HG03159 (cell line): ENCODE measurements around the gene FBXL20.

ENCODE experiments used
- ATAC-seq: cut with Tn5 transposase; IDR thresholded peaks from one replicate; pipeline ENCODE4 v1.9.1; 2021; ENCODE audit warnings: mild to moderate bottlenecking, moderate library complexity; ENCODE audit not compliant: unreplicated experiment

FBXL20 gene

GRCh38 chr17:39229274-39229913, 172.0 kb downstream of the FBXL20 start:
- ATAC-seq, result no peak

DNA sequence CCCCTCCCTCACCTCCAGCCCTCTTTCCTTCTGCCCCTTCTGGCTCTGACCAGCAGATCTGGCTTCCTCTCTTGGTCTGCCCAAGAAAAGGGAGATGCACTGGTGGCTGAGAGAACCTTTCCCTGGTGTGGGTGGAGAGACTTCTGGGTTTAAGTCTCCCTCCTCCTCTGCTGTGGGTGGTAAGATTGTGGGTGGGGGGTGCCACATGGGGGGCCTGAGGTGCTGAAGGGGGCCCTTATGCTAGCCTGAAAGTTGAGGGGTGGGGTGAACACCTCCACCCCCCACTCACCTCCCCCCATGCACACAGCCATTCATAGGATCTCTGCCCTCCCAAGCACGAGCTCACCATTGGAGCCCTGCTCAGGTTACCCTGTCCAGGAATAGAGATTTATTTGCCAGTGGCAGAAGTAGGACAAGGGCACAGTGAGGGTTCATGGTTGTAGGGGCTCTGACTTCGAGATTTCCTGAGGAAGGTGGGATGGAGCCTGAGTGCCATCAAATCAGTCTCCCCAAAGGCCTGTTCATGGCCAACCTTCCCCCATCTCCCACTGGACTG, 174.0 kb downstream of the FBXL20 start:
- ATAC-seq, result no peak

DNA sequence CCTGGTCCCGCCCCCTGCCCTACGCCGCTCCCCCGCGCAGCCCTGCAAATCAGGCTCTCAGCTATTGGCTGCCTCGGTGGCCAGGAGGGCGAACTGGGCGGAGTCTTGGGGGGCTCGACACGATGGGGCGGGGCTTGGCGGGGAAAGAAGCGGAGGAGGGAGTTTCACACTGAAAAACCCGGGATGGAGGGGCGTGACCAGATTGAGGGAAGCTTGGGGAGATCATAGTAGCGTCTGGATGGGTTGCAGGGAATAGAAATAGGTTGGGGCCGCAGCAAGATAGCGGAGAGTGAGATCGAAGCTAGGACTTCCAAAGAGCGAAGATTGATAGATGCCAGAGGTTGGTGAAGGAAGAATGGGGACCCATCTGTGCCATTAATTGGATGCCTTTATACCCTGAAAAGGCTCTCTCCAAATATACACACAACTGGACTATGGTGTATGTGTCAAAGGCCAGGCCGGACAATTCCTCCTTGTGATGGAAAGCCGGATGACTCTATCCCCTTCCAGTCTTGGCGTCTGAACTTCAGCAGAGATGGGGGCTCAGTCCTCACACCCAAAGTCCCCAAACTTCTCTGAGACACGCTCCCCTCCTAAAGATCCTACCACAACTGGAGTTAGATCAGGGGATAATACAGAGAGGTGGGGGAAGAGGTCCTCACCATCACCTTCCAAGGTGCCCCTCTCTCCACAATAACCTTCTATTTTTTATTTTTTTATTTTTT, 175.3 kb downstream of the FBXL20 start:
- ATAC-seq, result no peak

DNA sequence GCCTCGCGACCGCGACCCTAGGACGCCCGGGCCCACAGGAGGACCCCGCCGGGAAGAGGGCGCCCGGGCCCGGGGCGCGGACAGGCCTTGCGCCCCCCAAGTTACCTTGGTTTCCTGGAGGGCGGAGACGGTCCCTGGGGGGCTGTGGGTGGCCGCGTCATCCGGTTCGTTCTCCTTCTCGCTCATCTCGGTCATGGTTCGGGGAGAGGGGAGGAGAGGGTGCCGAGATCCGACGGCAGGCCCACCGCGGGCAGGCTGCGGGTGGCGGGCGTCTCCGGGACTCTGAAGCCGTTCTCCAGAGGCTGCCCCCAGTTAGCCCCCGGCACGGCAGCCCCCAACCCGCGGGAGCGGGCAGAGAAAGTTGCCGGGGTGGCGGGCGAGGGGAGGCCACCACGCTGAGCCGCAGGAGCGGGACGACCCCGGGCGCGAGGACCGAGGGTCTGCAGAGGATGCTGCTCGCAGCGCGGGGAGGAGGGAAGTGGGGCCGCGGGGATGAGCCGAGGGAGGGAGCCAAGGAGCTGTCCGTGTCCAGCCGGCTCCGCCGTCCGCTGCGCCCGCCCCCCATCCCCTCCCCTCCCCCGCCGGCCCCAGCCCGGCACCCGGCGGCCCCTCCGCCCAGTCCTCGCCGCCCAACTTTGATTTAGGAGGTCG, 176.0 kb downstream of the FBXL20 start, which contains the start of gene STAC2:
TSS of gene STAC2 (minus strand) at position 638 of the 651 bp plus-strand sequence. CDS start at position 195, 443 bp downstream.
- no peak for ATAC-seq

GRCh38 chr17:39224778-39225307, 176.6 kb downstream of the FBXL20 start:
- no peak for ATAC-seq

GRCh38 chr17:39223907-39224777, 177.3 kb downstream of the FBXL20 start:
- ATAC-seq, result no peak

DNA sequence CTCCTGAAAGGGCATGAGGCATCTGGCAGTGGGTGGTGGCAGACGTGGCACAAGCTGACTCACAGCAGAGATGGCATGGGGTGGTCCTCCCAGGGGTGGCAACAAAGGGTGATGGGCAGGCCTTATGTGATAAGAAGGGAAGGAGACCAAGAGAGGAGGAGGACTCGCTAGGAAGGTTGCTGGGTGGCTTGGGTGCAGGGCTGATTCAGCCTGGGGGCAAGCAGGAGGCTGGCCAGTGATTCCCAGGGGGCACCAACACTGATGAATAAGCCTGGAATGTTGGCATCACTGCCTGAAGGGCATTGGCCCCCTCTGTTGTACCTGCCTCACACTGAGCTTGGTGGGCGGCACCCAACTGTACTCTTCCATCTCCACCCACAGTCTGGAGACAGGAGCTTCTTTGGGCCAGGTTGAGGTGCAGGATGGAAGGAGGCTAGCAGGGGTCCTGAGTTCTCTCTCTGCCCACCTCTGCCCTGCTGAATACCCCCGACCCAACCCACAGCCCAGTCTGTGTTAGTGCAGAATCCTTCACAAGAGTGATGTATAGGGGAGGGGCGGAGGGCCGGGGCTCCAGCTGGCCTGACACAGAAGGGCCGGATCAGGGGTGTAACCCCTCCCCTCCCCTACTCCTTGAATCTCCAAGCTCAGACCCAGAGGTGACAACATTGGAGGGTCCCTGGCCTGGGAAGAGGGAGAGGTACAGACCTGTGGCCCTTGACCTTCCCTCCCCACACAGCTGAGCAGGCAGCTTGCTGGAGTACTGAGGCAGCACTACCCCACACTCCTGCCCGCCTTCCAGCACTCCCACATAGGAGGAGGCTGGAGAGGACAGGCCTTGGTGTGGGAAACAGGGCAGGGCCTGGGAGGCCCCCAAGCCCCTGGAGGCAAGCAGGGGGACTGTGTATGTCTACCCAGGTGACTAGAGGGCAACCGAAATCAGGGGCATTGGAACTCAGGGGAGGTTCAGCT, 178.3 kb downstream of the FBXL20 start:
- ATAC-seq, result no peak

DNA sequence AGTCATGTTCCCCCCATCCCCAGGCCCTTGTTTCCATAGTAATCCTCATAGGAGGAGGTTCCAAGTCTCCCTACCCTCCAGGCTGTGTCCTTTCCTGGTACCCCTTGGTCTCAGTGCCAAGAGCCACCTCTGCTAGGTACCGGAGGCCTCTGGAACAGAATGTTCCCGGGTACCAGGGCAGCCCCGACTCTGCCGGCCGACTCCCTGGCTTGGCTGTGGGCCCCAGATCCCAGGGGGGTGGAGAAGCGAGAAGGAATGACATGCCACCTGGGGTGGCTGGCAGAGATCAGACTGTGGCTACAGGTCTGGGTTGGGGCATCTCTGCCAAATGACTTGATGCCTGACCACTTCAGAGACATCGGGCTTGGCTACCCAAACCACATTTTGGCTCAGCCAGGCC, 179.3 kb downstream of the FBXL20 start:
- ATAC-seq, result no peak

DNA sequence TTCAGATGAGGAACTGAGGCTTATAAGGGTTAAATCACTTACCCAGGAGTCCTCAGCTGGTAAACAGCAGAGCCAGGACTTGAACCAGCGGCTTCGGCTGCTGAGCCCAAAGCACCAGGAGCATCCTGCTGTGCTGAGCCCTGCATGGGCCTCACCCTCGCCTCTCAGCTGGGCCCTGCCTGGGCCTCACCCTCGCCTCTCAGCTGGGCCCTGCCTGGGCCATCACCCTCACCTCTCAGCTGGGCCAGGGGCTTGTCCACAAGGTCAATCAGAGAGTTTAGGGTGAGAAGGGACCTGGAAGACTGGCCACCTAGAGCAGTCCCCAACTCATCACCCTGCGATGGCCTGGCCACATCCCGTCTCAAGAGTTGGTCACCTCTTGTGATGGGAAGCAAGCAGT, 179.9 kb downstream of the FBXL20 start:
- ATAC-seq, result no peak

DNA sequence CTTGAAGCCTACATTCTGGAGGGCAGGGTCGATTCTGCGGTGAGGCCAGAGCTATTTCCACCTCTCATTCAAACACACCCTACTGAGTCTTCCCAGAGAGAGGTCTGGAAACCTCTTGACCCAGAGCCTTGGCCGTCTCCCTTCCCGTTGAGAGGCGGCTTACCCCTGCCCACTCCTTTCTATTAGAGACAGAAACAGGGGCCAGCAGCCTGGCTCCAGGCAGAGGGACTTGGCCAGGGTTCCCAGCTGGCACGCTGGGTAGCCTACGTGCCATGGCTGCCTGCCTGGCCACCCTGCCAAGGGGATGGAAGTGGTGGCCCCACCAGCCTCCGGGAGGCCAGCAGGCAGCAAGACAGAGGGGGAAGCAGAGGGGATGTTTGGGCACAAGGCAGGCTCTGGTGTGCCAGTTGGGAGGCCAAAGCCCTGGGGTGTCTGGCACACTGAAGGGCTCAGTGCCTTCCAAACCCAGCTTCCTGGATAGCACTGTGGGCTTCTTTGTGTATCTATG, 181.7 kb downstream of the FBXL20 start:
- no peak for ATAC-seq

GRCh38 chr17:39218906-39219305, 182.5 kb downstream of the FBXL20 start:
- ATAC-seq, result no peak

DNA sequence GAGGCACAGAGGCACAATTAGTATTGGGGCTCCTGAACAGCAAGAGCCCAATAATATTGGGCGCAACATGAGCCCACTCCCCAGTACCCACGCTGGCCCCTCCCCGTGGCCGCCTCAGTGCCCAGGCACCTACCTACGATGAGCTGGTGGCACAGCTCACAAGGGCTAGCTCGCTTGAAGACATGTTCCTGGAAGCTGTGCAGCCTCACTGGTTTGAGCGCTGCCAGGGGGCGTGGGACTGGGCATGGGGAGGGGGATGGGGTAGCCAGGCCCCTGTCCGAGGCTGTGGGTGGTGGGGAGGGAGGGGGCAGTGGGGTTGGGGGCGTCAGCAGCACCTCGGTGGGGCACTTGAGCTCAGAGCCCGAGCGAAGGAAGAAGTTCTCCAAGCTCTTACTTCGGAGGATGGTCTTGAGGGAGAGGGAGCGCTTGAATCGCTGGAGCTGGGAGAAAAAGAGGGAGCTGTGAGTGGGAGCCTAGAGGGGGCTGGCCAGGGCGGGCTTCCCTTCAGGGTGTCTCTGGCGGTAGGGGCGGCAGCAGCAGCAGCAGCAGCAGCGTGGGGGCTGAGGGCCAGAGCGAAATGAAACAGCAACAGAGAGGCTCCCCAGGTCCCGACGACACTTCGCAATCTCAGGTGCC, 183.6 kb downstream of the FBXL20 start:
- ATAC-seq, result no peak

DNA sequence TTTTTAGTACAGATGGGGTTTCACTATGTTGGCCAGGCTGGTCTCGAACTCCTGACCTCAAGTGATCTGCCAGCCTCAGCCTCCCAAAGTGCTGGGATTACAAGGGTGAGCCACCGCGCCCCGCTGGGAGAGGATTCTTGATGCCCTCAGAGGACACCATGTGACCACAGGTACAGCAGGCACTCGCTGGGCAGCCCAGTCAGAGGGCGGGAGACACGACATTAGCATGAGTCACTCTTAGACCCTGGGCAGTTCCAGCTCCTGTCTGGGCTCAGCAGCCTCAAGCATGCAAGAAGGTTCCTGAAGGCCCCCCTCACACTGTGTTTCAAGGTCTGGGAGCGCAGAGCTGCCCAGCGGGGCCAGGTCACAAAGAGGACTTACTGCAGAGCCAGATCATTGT, 187.6 kb downstream of the FBXL20 start:
- no peak for ATAC-seq

GRCh38 chr17:39212841-39213480, 188.5 kb downstream of the FBXL20 start:
- ATAC-seq, result no peak

DNA sequence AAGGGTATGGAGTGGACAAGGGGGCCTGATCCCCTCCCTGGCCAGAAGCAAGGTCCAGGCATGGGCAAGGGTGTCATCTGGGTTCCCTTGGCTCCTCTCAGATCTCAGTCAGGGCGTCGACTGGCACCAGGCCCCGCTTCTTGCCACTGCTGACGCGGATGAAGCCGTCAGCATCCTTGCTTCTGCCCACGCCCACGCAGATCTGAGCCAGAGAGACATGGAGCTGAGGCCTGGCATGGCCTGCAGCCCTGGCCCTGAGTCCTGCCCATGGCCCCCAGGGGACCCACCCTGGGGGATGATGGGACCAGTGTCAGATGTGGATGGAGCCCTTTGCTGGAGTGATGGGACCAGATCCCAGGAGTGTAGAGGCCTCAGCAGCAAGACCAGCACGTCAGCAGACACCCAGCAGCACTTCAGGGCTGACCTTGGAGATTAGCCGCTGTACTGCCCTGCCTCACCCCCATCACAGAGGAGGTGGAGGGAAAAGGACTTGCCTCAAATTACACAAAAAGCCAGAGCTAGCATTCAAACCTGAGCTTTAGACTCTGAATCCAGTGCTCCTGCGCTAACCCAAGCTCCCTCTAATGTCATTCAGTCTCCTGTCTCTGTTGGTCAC, 189.1 kb downstream of the FBXL20 start:
- ATAC-seq, result no peak

DNA sequence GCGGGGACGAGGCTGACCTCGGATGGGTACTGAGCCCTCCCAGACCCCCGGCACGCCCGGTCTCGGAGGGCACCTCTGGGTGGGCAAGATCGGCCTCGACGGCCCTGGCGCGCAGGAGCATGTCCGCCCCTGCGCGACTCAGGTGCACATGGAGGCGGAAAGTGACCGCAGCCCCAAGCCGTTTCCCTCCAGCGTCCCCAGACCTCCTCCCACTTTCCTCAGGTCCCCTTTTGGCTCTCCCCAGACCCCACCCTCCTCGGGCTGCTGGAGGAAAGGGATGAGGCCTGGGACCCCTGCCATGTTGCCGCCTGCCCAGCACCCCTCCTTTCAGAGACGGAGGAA, 191.4 kb downstream of the FBXL20 start:
- ATAC-seq, result no peak

DNA sequence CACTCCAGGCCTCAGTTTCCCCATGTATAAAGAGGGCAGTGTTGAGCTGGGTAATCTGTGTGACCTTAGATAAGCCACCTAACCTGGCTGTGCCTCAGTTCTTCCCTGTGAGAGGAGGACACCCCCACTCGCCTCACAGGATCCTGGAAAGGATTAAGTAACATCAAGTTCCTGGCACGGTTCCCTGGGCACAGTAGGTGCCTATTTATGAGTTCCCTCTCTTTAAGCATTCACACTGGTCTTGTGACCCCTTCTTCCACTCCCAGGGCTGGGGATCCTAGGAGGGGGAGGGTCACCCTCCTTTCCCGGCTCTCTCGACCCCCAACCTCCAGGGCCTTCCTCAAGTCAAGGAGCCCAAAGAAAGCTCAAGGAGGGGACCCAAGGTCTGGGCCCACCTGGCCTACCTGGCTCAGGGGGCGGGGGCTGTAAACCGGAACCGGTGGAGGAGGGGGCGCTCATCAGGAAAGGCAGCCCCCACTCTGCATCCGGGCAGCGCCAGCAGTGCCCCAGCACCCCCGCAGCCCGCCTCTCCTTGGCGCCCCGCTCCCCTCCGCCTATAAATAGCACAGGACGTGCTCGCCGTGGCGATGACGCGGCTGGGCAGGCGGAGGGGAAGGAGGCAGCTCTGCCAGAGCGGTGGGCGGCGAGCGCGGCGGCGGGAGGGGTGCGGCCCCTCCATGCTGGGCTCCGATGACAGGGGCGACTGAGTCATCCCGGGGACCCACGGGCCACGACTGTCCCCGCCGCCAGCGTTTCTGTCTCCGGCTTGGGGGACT, 191.9 kb downstream of the FBXL20 start:
- no peak for ATAC-seq
